Lower leg skin (tissue), 4 donors: ENCODE results near the gene PAXIP1. TPM values are rescaled to one million over a fixed set of nuclear protein-coding genes. Genes with fewer than 3 reads are reported as not detected.
"Not testable (repeated sequence)": the region's sequence is repeated elsewhere in the genome, so short reads cannot be mapped to it uniquely, and the experiment has no call there.

Source experiments
- DNase-seq, 2 donors: peaks; one replicate each; pipeline ENCODE4 v3.0.0-alpha.2; 2019; ENCODE audit warnings: low spot score in 2 of 2
- H3K4me3 ChIP-seq: fragments of 200-600 bp; sonication (generic); 2 replicates; pipeline ENCODE4 v1.5.1; 2017; ENCODE audit warnings: mild to moderate bottlenecking, low read depth; ENCODE audit not compliant: poor library complexity, severe bottlenecking
- CTCF ChIP-seq, 3 donors: fragments of 450-650 bp; IDR thresholded peaks; one replicate each; pipeline ENCODE4 v1.5.1; 2016; ENCODE audit warnings: antibody characterized with exemption in 3 of 3, mild to moderate bottlenecking in 3 of 3, moderate library complexity in 2 of 3
- POLR2A ChIP-seq, 2 donors: fragments of 450-650 bp; IDR thresholded peaks; one replicate each; pipeline ENCODE4 v1.6.1; 2016 to 2017; ENCODE audit warnings: antibody characterized with exemption in 2 of 2, mild to moderate bottlenecking in 1 of 2, moderate library complexity in 1 of 2
- WGBS, 2 donors: methylation state at CpG; one replicate each; pipeline ENCODE4 v1.1.5; 2018; 5-methylcytosine and 5-hydroxymethylcytosine counted together
- intact Hi-C: fragments of 100-400 bp; cut with DNase I; formaldehyde crosslinking; loops from one replicate; pipeline ENCODE4 v1.15.0; 2023; ENCODE audit warnings: low total_unique reads
- total RNA-seq, 4 donors: library from RNA; depleted of rRNA; stranded (reverse); fragments of >200 nt; gene quantifications; one replicate each; pipeline ENCODE4 v1.1.0, GENCODE V29; 2016

The PAXIP1 gene
- total RNA-seq, 4 donors from 2014 or later: 10.0 to 14.1 (median 11.4) TPM

GRCh38 chr7:154937837-154938236 is 65.1 kb downstream of the PAXIP1 start:
- 64 to 67% methylated on average over 1 of the region's 1 CpG for WGBS, 2 donors
- TF ChIP-seq CTCF (IDR thresholded peaks at IDR 0.05) (no peak), POLR2A (IDR thresholded peaks at IDR 0.05) (no peak)
- H3K4me3 ChIP-seq: no peak overlapping the region
- DNase-seq: no peak
- intact Hi-C loops: no loop called here

- H3K4me3 ChIP-seq, DNase-seq, intact Hi-C loops: not testable (repeated sequence)
- 84 to 92% methylated on average over 4 to 5 of the region's 5 CpGs for WGBS, 2 donors
Measured at GRCh38 chr7:154934353-154934952, 68.5 kb downstream of the PAXIP1 start.

GRCh38 chr7:154931906-154932305 is 71.0 kb downstream of the PAXIP1 start:
- TF ChIP-seq CTCF (IDR thresholded peaks at IDR 0.05) (no peak), POLR2A (IDR thresholded peaks at IDR 0.05) (no peak)
- no peak for DNase-seq
- WGBS, 2 donors: 86 to 91% methylated on average over 2 of the region's 2 CpGs
- H3K4me3 ChIP-seq: no peak overlapping the region
- intact Hi-C loops: no loop called here

- no peak for TF ChIP-seq POLR2A (IDR thresholded peaks at IDR 0.05)
- TF ChIP-seq CTCF (IDR thresholded peaks at IDR 0.05): no peak
- 49 to 57% methylated on average over 9 of the region's 9 CpGs for WGBS, 2 donors
- intact Hi-C loops: loop anchor here (5.0 kb wide), 1 partner anchor 413 kb away; no protein-coding TSS in a partner anchor
- no peak for DNase-seq
- H3K4me3 ChIP-seq: peak overlapping the region; percentile 49
Measured at GRCh38 chr7:154929006-154929726, 73.8 kb downstream of the PAXIP1 start.

- peak; percentile 25 to 88 for DNase-seq
- intact Hi-C loops: loop anchor here (5.0 kb wide), 1 partner anchor 414 kb away; no protein-coding TSS in a partner anchor
- WGBS, 2 donors: 5 to 7% methylated on average over 17 of the region's 17 CpGs
Measured at GRCh38 chr7:154928136-154929005, 74.6 kb downstream of the PAXIP1 start.

More at GRCh38 chr7:154928136-154929005, 74.6 kb downstream of the PAXIP1 start:
- TF ChIP-seq POLR2A (IDR thresholded peaks at IDR 0.05) (no peak), CTCF (IDR thresholded peaks at IDR 0.05) (no peak)
- peak overlapping the region; percentile 49 for H3K4me3 ChIP-seq
